CD4-positive, alpha-beta T cell treated with Interleukin-10 for 1 hour (primary cell): ENCODE data around the gene RRBP1.

Source experiments
- DNase-seq: peaks from one replicate; pipeline ENCODE4 v3.0.0-alpha.2; 2020

Gene RRBP1

GRCh38 chr20:17630806-17631195, 51.2 kb downstream of the RRBP1 start:
- no peak for DNase-seq

DNA sequence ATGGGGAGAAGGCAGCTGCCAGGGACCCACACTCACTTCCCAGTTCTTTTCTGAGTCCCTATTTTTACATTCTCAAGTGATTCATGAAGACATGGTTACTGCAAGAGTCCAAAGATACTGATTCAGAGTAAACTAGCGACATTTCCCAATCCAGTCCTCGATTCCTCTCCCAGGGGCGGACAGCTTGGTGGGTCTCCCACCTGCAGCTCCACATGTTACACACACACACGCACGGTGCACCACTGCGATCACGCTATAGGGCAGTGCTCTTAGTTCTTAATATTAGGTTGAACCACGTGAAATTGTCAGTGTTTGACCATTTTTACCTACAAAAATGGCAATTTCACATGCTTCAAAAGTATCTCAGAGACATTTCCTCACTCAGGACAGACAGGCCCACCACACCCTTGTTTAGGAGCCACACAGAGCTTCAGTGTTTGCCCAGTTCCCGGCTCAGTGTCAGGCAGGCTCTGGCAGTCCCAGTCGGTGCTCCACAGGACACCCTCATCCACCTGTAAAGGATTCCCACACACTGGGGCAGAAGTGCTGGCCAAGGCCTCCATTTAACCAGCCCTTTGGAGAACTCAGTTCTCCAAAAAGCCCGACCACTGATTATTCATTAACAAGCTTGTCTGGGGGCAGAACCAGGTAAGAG, 51.8 kb downstream of the RRBP1 start:
- no peak for DNase-seq

GRCh38 chr20:17629678-17630089, 52.4 kb downstream of the RRBP1 start:
- no peak for DNase-seq

DNA sequence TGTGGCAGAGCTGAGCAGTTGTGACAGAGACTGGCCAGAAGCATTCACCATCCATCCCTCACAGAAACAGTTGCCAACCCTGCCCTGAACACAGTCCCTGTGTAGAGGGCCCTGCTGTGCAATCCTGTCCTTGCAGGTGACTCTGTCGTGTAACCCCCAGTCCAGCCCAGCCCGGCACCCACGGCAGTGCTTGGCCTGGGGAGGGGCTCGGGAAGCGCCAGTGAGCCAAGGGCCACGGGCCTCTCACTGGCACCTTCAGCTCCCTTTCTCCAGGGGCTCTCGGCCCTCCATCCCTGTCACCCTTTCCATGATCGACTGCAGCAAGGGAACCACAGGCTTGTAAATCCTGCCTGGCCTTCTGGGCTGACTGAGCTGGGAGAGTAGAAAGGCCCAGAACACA, 53.0 kb downstream of the RRBP1 start:
- DNase-seq = no peak

DNA sequence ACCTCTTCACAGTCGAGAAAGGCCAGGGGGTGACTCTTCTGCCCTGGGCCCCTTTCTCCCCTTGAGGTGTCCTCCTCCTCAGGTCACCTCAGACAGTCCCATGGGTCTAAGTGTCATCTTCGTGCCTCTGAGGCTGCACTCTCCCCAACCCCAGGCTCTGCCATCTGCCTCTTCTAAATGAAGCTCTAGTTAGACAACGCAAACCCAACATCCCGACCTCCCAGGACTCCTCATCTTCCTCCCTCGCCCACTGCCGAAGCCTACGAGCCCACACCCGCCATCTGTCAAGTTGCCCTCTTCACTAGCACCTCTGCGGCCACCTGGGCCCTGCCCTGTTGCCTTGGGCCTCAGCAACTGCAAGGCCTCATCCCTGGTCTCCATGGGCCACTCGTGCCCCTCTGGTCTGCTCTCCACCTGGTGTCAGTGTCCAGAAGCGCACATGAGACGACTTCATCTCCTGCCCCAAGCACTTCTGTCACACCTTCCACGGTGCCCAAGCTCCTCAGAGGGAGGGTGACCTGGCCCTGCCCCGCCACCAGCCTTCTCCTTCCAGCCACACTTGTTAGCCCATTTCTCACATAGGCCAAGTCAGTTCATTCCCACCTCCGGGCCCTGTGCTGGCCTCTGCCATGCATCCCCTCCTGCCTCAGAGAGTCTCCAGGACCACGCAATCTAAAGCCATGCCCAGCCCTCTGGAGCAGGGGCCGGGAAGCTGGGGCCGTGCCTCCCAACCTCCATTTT, 53.8 kb downstream of the RRBP1 start:
- DNase-seq = no peak

DNA sequence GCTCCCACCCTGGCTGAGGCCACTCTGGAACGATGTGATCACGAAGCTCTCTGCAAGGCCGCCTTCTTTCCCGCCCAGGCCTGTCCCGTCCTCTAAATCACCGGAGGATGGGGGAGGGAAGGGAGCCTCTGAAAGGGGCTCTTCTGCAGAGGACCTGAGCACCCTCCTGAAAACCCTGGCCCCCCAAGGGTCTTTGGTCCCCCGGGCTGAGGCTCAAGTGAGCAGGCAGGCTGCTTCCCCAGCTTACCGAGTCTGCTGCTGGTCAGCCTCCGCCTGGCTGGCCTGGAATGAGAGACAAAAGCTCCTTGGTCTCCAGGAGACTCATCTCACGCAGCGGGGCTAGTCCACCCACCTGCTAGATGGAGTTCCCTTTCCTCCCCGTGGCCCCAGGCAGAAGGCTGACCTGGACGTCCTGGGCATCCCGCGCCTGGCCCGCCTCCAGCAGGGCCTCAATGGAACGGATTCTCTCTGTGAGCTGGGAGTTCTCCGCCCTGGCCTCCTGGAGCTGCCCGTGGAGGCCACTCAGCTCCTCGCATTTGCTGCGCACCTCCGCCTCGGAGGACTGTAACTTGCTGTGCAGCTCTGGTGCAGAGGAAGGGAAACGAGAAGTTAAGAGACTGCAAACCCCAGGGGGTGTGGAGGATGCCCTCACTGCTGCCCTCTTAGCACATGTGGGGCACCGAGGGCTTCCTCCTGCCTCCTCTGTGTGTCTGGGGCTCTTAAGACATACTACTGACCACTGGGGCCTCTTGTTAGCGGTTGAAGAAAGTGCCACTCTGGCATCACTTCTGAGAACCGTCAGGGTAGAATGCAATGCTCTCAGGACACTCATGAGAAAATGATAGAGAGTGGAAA, 54.7 kb downstream of the RRBP1 start:
- no peak for DNase-seq

DNA sequence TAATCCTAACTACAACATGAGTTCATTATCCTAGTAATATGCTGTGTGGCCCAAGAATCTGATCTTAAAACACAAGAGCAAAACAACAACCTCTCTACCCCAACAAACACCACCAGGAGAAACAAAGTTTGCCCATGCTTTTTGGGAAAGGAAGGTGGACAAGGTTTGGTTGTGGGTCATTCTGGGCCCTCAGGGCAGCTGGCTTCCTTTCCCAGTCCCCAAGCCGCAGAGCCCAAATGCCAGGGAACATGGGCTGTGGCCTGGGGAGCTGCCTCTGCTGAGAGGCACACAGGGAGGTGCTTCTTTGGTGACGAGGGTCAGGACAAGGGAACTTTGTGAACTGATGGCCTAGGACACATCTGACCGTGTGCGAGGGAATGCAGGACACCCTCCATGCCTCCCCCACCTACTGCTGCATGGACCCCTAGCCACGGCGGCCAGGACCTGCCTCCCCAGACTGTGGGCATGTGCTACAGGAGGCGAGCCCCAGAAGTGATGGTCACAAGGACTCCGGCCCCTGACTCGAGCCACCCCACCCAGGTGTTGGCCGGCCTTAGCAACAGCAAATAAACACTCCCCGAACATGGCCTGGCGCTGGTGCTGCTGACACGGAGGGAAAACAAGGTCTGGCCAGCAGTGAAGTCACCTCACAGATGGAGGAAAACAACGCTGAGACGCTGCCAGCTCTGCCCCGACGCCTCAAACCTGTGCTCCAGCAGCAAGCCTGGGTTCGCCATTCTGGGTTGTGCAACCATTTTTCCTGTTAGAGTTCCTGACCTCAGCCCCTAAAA, 55.6 kb downstream of the RRBP1 start:
- no peak for DNase-seq

DNA sequence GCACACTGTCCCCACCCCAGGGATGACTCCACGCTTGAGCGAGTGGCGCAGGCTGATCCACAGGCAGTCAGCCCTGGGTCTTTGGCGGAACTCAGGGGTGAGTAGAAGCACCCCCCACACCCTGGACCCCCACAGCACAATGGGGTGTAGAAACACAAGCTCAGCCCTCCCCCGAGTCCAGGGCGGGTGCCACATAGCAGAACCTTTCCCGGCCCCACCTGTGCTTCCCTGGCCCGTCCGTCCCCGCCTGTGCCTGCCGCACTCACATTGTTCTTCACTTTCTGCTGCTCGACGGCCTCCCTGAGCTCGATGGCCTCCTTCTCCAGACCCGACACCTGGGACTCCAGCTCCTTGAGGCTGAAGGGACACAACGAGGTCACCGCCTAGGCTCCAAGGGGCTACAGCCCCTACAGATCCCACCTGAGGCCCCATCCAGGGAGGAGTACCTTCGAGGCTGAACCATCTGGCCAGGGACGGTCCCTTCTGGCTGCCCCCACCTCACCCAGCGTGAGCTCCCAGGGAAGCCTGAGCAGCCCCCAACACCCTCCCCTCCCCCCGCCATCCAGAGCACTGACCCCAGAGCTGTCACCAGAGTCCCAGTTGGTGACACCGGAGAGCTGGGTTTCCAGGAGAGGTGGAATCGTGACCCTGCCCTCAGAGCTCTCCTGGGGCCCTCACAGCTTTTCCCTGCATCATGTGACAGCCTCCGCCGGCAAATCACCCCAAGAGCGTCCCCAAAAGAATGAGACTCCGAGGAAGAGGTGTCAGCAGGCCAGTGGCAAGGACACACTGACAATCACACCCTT, 56.6 kb downstream of the RRBP1 start:
- DNase-seq = no peak

DNA sequence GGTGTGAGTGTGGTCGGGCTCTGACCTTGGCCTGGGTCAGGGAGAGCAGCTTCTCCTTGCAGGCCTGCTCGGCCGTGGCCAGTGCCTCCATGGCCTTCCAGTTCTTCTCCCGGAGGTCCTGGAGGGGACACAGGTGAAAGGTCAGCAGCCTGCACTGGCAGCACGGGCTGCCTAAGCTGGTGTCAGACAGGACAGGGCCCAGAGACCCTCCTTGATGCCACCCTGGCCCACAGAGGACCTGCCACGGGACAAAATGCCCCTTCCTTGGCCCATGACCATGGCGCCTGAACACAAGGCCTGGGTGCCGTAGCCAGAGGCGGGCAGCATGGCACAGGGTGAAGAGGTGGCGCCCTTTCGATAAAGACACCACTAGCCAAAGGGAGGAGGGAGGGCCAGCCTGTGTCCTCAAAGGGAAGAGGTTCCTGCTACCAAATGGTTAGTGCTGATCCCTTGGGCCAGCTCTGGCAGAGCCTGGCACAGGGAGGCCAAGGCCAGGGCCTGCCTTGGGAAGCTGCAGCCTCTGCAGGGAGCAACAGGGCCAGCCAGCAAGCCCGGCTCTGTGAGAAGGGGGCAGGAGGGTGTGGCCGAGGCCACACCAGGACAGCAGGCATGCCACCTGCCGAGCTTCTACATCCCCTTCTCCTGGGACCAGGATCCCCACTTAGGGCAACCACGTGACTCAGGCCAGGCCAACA, 57.3 kb downstream of the RRBP1 start:
- no peak for DNase-seq

- DNase-seq = no peak
Observed at GRCh38 chr20:17624070-17624469, 58.0 kb downstream of the RRBP1 start.

- no peak for DNase-seq
Observed at GRCh38 chr20:17622851-17623508, 59.1 kb downstream of the RRBP1 start.

- DNase-seq = no peak
Observed at GRCh38 chr20:17622086-17622850, 59.8 kb downstream of the RRBP1 start.

DNA sequence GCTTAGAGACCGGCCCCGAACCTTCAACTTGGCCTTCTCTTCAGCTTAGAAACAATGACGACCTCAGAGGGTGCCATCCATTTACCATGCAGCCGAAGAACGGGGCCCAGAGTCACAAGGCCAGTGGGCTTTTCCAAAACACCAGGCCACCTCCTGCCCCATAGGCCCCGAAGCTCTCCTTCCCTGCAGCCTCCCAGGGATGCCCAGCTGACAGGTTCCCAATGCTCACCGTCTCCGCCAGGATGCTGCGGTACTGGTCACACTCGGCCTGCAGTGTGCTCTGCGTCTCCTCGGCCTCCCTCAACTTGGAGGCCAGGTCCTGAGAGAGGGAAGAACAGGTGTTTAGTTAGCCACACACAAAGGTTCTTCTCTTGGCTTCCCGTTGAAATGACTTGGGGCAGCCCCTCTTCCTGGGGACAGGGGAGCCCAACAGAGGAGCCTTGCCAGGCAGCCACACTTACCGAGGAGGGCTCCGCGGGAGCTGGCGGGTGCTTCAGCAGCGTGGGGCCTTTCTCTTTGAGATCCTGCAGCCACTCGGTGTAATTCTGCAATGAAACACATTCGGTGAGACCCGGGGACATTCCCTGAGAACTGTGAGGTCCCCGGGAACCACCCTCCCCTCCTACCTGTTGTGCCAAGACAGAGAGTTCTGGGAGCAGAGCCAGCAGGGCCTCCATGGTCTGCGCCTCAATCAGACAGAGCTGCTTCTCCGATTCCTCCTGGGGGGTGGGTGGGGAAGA, 60.6 kb downstream of the RRBP1 start:
- no peak for DNase-seq

DNA sequence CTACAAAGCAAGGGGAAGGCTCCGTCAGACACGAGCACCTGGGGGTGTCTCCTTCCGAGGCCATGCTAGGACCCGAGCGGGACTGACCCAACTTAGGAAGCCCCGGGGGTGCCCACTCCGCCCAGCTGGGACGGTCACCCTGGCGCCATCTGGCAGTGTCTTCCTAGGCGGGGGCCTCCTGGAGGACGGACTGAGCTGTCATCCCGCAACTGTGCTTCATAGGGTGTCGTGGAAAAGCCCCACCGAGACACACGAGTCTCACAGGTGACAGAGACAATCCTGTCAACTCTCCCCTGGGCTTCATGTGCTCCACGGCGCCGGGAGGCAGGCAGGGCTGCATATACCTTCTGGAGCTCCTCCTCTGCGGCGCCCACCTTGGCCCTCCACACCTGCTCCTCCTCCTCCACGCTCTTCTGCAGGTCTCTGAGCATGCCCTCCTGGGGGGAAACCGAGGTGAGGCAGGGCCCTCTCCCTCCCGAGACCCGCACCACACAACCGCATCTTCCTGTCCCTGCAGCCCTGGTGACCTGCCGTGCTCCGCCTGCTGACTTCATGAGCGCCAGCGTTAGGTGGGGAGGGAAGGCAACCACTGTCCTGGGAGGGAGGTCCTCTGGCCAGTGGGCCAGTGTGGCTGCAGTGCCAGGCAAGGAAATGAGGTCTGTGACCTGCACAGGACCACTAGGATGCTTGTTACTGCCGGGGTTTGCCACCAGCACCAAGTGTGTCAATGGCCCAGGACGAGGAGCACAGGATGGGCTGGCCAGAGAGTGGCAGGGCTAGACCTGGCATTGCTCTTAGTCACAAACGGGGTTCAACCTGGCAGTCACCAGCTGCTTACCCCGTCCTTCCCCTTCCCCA, 61.4 kb downstream of the RRBP1 start:
- DNase-seq = no peak

DNA sequence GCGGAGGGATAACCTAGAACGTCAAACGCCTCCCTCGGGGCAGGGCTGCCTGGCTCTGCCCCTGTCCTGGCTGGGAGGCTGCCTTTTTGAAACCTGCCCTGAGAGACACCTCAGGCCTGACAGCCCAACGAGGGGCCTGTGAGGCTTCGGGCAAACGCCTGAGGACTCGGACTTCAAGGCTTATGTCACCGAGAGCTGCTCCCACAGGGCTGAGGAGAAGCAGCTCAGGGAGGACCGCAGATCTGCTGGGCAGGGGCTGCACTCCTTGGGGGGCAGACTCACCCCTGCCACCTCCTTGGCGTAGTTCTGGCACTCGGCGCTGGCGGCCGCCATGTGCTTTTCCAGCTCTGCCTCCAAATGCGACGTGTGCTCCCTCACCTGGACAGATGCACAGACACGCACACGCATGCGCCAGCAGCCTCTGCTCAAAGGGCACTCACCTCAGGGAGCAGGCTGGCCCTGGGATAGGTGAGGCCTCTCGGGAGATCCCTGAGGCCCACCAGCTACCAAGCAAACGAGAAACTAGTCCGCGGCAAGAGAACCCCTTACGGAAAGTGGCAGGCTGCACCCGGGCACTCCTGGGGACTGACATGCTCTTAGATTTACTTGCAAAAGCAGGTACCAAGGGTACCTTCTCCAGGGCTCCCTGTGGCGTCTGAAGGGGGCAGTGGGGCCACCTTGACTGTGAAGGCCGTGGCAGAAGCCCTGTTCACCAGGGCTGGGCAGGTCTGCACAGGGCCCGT, 62.5 kb downstream of the RRBP1 start:
- DNase-seq = no peak

GRCh38 chr20:17618673-17619013, 63.4 kb downstream of the RRBP1 start:
- no peak for DNase-seq

DNA sequence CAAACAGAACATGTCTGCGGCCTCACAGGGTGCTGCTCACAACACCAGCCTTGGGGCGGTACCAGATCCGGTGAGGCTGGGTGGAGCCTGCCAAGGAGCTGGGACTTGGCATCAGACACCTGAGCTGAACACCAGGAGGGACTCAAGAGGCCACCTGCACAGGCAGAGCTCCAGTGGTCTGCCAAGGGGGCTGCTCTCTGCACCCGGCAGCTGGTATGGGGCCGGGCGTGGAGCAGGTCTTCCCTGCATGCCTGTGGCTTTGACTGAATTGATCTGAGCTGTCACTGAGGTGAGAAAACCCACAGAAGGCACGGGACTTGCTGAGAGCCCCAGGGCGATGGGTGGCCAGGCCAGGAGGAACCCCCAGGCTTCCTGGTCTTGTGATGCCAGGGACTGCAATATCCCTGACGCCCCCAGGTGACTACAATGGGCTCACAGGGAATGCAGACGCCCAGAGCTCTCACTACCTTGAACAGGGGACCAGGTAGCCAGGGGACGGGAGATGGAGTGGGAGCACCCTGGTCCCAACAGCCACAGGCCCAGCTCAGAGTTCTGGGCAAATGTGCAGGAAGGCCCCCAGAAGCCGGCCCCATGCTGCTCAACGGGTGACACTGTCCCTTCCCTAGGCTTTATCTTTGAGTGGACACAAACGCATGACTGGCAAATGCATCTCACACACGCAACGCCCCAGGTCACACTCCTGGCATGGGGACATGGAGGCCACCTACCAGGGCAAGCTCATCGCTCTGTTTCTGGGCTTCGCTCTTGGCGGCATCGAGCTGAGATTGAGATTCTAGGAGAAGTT, 64.0 kb downstream of the RRBP1 start:
- DNase-seq = no peak
